B cell (primary cell): ENCODE results near the gene DPYD. TPM values are rescaled to one million over a fixed set of nuclear protein-coding genes. Genes with fewer than 3 reads are reported as not detected.

Experiments
- ATAC-seq: fragments of 200-7000 bp; cut with Tn5 transposase; one replicate; pipeline ENCODE4 v1.10.0; 2021; ENCODE audit warnings: low read depth, mild to moderate bottlenecking, moderate number of reproducible peaks, moderate library complexity
- CTCF ChIA-PET: fragments of 350-600 bp; sonication (Branson Sonifier 250); formaldehyde crosslinking; loops from one replicate; lab custom pipeline; 2021; ENCODE audit warnings: antibody characterized with exemption, inconsistent platforms; lab: Charles Lee
- POLR2A ChIA-PET: fragments of 350-600 bp; sonication (Branson Sonifier 250); formaldehyde crosslinking; loops from one replicate; lab custom pipeline; 2021; ENCODE audit warnings: antibody characterized with exemption; lab: Charles Lee
- DNase-seq: peaks from one replicate; pipeline ENCODE4 v3.0.0; 2013
- H2AFZ ChIP-seq: 2 replicates; pipeline ENCODE4 v1.6.1; 2012; ENCODE audit warnings: mild to moderate bottlenecking, low read depth, low read length; ENCODE audit not compliant: insufficient read depth, poor library complexity, severe bottlenecking
- H3K27ac ChIP-seq, 2 donors: 1 replicate in 1 of 2; 2 replicates in 1 of 2; pipeline ENCODE4 v1.5.1; 2012 to 2013; ENCODE audit warnings: low read length in 2 of 2, mild to moderate bottlenecking in 2 of 2, moderate library complexity in 1 of 2
- H3K27me3 ChIP-seq, 4 experiments: fragments of 200-600 bp in 1 of 4; sonication (generic) in 1 of 4; replicated peaks in 1 of 4; 1 replicate in 2 of 4; 2 replicates in 2 of 4; pipeline versions ENCODE4 v1.6.1 to v1.7.0; 2013 to 2016; ENCODE audit warnings: low read length in 3 of 4, mild to moderate bottlenecking in 2 of 4, mixed read lengths in 1 of 4, moderate library complexity in 1 of 4; ENCODE audit not compliant: insufficient read depth in 4 of 4, control insufficient read depth in 3 of 4; ENCODE audit errors: control extremely low read depth in 1 of 4
- H3K36me3 ChIP-seq, 2 experiments: replicated peaks in 1 of 2; 1 replicate in 1 of 2; 2 replicates in 1 of 2; pipeline versions ENCODE4 v1.6.1 to v1.7.1; 2013; ENCODE audit warnings: low read length in 1 of 2; ENCODE audit not compliant: insufficient read depth in 2 of 2, control insufficient read depth in 1 of 2; ENCODE audit errors: control extremely low read depth in 1 of 2, extremely low read depth in 1 of 2
- H3K4me1 ChIP-seq, 2 donors: fragments of 200-600 bp in 1 of 2; sonication (generic) in 1 of 2; 1 replicate in 1 of 2; 2 replicates in 1 of 2; pipeline versions ENCODE4 v1.5.1 to v1.6.1; 2013 to 2017; ENCODE audit warnings: low read length in 2 of 2; ENCODE audit not compliant: control insufficient read depth in 2 of 2, insufficient read depth in 2 of 2
- H3K4me2 ChIP-seq: replicated peaks from 2 replicates; pipeline ENCODE3; 2012; ENCODE audit warnings: mild to moderate bottlenecking, low read depth, low read length; ENCODE audit not compliant: poor library complexity, severe bottlenecking
- H3K4me3 ChIP-seq, 5 experiments: fragments of 200-600 bp in 1 of 5; sonication (generic) in 1 of 5; 1 replicate in 3 of 5; 2 replicates in 2 of 5; pipeline versions ENCODE4 v1.5.1 to v1.7.0; 2011 to 2016; ENCODE audit warnings: low read length in 4 of 5, mild to moderate bottlenecking in 4 of 5, low read depth in 2 of 5, control low read depth in 1 of 5, moderate library complexity in 1 of 5; ENCODE audit not compliant: insufficient read depth in 1 of 5; ENCODE audit errors: control extremely low read depth in 1 of 5, extremely low read depth in 1 of 5
- H3K79me2 ChIP-seq: fragments of 200-600 bp; sonication (generic); one replicate; pipeline ENCODE4 v1.6.0; 2016; ENCODE audit warnings: low read length; ENCODE audit not compliant: control insufficient read depth, insufficient read depth
- H3K9ac ChIP-seq: fragments of 200-600 bp; sonication (generic); 2 replicates; pipeline ENCODE4 v1.6.1; 2017; ENCODE audit warnings: mild to moderate bottlenecking, low read length, moderate library complexity
- H3K9me3 ChIP-seq, 3 donors: one replicate each; pipeline versions ENCODE4 v1.6.1 to v1.7.1; 2013; ENCODE audit warnings: low read length in 2 of 3; ENCODE audit not compliant: control insufficient read depth in 2 of 3, insufficient read depth in 1 of 3; ENCODE audit errors: control extremely low read depth in 1 of 3
- H4K20me1 ChIP-seq: 2 replicates; pipeline ENCODE4 v1.6.0; 2012; ENCODE audit warnings: mild to moderate bottlenecking, low read length; ENCODE audit not compliant: insufficient read depth, control insufficient read depth, poor library complexity, severe bottlenecking
- H3K27ac Mint-ChIP-seq: one replicate; pipeline ENCODE4 v1.8.0; 2021; ENCODE audit warnings: mixed read lengths
- H3K27me3 Mint-ChIP-seq: one replicate; pipeline ENCODE4 v1.8.0; 2021; ENCODE audit warnings: mixed read lengths
- H3K4me1 Mint-ChIP-seq: one replicate; pipeline ENCODE4 v1.8.0; 2021; ENCODE audit warnings: mixed read lengths
- H3K4me3 Mint-ChIP-seq: one replicate; pipeline ENCODE4 v1.8.0; 2021; ENCODE audit warnings: mixed read lengths
- H3K9me3 Mint-ChIP-seq: one replicate; pipeline ENCODE4 v1.8.0; 2022; ENCODE audit warnings: mixed read lengths; ENCODE audit not compliant: insufficient read depth
- CTCF ChIP-seq: fragments of 200-600 bp; IDR thresholded peaks from one replicate; pipeline ENCODE4 v1.8.0; 2022; ENCODE audit warnings: antibody characterized with exemption, mild to moderate bottlenecking
- EZH2 ChIP-seq: IDR thresholded peaks from 2 replicates; pipeline ENCODE4 v1.6.1; 2012; ENCODE audit warnings: borderline replicate concordance, low read depth, mild to moderate bottlenecking, moderate library complexity, low read length; ENCODE audit not compliant: insufficient read depth, poor library complexity, severe bottlenecking
- WGBS: methylation state at CpG from one replicate; pipeline ENCODE4 v1.1.5; 2013; ENCODE audit warnings: missing lambda C conversion rate; ENCODE audit not compliant: insufficient coverage; 5-methylcytosine and 5-hydroxymethylcytosine counted together
- intact Hi-C: fragments of 100-400 bp; cut with micrococcal nuclease; formaldehyde crosslinking; loops from one replicate; pipeline ENCODE4 v1.10.0; 2022
- polyA plus RNA-seq: library from polyadenylated mRNA; depleted of rRNA; stranded (reverse); fragments of >200 nt; gene quantifications from 2 replicates; pipeline ENCODE4 v1.2.3, GENCODE V29; 2012
- total RNA-seq, 2 donors: library from RNA; stranded (reverse); fragments of 120-200 nt in 1 of 2; gene quantifications; 1 replicate in 1 of 2; 2 replicates in 1 of 2; pipeline versions ENCODE4 v1.2.3 to v1.2.4, GENCODE V29; 2013 to 2022

The DPYD gene
- total and polyA plus RNA-seq, 2 donors (not counting 1 experiment from before 2014, with no cell fraction given), result 4.2 to 19.0 TPM

- DNase-seq, result no peak
- no peak for ATAC-seq
- Mint-ChIP-seq H3K27me3 (no peaks in the 10 kb centered on the region), H3K4me1 (no peaks in the 10 kb centered on the region), H3K9me3 (no peaks in the 10 kb centered on the region), H3K4me3 (no peak overlapping the region), H3K27ac (no peak overlapping the region)
- H3K9ac ChIP-seq, result no peak overlapping the region
- ChIA-PET POLR2A (no interaction called here), CTCF (interaction anchor here (0.6 kb wide), 1 partner anchor 611 kb away, joined by 3 read pairs; no protein-coding TSS in a partner anchor)
- 97% methylated on average over 3 of the region's 5 CpGs for WGBS
- no peaks in the 10 kb centered on the region for H3K79me2 ChIP-seq
- no peak overlapping the region for H3K4me2 ChIP-seq
- H4K20me1 ChIP-seq, result no peaks in the 10 kb centered on the region
- TF ChIP-seq CTCF (no peak), EZH2 (no peak)
- no peaks in the 10 kb centered on the region for H3K27me3 ChIP-seq
- H3K36me3 ChIP-seq, result peaks cover 0 to 2% of the 10 kb centered on the region in 2 experiments
- H3K4me1 ChIP-seq, result no peaks in the 10 kb centered on the region
- no peak overlapping the region for H3K27ac ChIP-seq
- no peak overlapping the region for H3K4me3 ChIP-seq
- intact Hi-C loops, result no loop called here
- H3K9me3 ChIP-seq, result no peaks in the 10 kb centered on the region
- no peak overlapping the region for H2AFZ ChIP-seq
These were observed 536.4 kb downstream of the DPYD start for GRCh38 chr1:97384294-97384968.

- no peak overlapping the region for H3K27ac ChIP-seq
- intact Hi-C loops, result no loop called here
- Mint-ChIP-seq H3K27ac (no peak overlapping the region), H3K27me3 (no peaks in the 10 kb centered on the region), H3K4me1 (no peaks in the 10 kb centered on the region), H3K4me3 (no peak overlapping the region), H3K9me3 (no peaks in the 10 kb centered on the region)
- H3K4me3 ChIP-seq, result no peak overlapping the region
- no peak overlapping the region for H2AFZ ChIP-seq
- H3K9me3 ChIP-seq, result no peaks in the 10 kb centered on the region
- H4K20me1 ChIP-seq, result no peaks in the 10 kb centered on the region
- H3K4me1 ChIP-seq, result no peaks in the 10 kb centered on the region
- no peak for DNase-seq
- peaks cover 0 to 2% of the 10 kb centered on the region in 2 experiments for H3K36me3 ChIP-seq
- no peak overlapping the region for H3K4me2 ChIP-seq
- H3K27me3 ChIP-seq, result no peaks in the 10 kb centered on the region
- CTCF ChIA-PET, result no interaction called here
- H3K9ac ChIP-seq, result no peak overlapping the region
- ATAC-seq, result no peak
- POLR2A ChIA-PET, result no interaction called here
- no peaks in the 10 kb centered on the region for H3K79me2 ChIP-seq
- TF ChIP-seq CTCF (no peak), EZH2 (no peak)
- whole genome bisulfite sequencing, result no CpG with 5 or more reads among the region's 4 CpGs
These were observed 537.0 kb downstream of the DPYD start for GRCh38 chr1:97383797-97384196.
